MM.1S (cell line): ENCODE data around the gene CNNM1.

Experiments used
- EZH2 ChIP-seq: fragments of 300-600 bp; sonication (generic); optimal IDR thresholded peaks from 2 replicates; pipeline ENCODE3; 2017; ENCODE audit warnings: low read depth, mild to moderate bottlenecking, antibody characterized with exemption, low read length, mixed read lengths
- TF ChIP-seq, protein P1 (sequence below): fragments of 300-600 bp; sonication (generic); IDR thresholded peaks from 2 replicates; pipeline ENCODE4 v1.5.1; 2016; ENCODE audit warnings: antibody characterized with exemption, low read length, mixed read lengths

DNA sequence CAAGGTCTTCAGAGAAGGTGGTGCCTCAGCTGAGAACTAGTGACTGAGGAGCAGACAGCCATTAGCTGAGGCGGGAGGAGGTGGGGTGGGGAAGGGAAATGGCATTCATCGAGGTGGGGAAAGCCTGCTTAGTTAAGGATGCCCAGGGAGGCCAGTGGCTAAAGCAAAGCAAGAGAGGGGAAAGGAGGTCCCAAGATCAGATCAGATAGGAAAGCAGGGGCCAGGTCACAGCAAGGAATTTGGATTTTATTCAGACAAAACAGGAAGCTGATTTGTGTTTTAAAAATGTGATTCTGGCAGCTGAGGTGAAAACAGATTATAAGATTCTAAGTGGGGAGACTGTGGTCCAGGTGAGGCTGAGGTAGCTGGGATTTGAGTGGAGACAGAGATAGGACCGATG, 45.8 kb downstream of the CNNM1 start:
- TF ChIP-seq, protein P1, sequence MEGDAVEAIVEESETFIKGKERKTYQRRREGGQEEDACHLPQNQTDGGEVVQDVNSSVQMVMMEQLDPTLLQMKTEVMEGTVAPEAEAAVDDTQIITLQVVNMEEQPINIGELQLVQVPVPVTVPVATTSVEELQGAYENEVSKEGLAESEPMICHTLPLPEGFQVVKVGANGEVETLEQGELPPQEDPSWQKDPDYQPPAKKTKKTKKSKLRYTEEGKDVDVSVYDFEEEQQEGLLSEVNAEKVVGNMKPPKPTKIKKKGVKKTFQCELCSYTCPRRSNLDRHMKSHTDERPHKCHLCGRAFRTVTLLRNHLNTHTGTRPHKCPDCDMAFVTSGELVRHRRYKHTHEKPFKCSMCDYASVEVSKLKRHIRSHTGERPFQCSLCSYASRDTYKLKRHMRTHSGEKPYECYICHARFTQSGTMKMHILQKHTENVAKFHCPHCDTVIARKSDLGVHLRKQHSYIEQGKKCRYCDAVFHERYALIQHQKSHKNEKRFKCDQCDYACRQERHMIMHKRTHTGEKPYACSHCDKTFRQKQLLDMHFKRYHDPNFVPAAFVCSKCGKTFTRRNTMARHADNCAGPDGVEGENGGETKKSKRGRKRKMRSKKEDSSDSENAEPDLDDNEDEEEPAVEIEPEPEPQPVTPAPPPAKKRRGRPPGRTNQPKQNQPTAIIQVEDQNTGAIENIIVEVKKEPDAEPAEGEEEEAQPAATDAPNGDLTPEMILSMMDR, result no peak
- TF ChIP-seq EZH2, result no peak
